A673 (cell line): ENCODE data around the gene ACAP2.

Experiments used
- EZH2 ChIP-seq: fragments of 200-600 bp; sonication (generic); IDR thresholded peaks from 2 replicates; pipeline ENCODE4 v1.6.1; 2017; ENCODE audit warnings: borderline replicate concordance, low read depth, mild to moderate bottlenecking, mixed read lengths, antibody characterized with exemption, low read length; ENCODE audit not compliant: poor library complexity, severe bottlenecking
- TF ChIP-seq, protein P1 (sequence below): fragments of 300-800, 200-600 bp; sonication (generic); conservative IDR thresholded peaks from 2 replicates; pipeline ENCODE4 v1.5.1; 2017; ENCODE audit warnings: low read depth, mild to moderate bottlenecking, antibody characterized with exemption, low read length, moderate library complexity, mixed read lengths

DNA sequence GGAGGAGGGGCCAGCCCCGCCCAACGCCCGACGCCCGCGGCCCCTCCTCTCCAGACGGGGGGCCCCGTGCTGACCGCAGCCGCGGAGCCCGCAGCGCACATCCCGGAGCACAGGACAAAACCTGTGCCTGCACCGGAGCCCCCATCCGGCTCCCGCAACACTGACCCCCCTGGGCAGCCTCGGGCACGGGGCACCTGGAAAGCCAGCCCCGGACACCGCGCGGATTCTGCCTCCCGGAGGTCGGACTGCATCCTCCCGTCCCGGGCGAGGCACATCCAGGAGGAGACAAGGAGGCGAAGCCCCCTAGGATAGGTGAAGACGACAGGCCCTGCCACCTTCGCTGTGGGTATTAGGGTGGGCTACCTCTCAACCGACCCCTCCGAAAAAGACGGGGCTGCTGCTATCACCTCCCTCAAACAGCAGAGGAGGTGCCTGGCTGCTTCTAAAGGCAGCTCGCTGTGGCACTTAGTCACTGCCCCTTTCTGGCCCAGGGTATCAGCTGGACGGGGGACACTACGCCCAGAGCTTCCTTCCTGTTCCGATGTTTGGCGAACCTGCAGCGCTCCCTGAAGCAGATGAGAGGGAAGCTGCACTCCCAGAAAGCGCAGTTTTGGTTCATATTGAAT is 182.4 kb downstream of the ACAP2 start:
- TF ChIP-seq, protein P1, sequence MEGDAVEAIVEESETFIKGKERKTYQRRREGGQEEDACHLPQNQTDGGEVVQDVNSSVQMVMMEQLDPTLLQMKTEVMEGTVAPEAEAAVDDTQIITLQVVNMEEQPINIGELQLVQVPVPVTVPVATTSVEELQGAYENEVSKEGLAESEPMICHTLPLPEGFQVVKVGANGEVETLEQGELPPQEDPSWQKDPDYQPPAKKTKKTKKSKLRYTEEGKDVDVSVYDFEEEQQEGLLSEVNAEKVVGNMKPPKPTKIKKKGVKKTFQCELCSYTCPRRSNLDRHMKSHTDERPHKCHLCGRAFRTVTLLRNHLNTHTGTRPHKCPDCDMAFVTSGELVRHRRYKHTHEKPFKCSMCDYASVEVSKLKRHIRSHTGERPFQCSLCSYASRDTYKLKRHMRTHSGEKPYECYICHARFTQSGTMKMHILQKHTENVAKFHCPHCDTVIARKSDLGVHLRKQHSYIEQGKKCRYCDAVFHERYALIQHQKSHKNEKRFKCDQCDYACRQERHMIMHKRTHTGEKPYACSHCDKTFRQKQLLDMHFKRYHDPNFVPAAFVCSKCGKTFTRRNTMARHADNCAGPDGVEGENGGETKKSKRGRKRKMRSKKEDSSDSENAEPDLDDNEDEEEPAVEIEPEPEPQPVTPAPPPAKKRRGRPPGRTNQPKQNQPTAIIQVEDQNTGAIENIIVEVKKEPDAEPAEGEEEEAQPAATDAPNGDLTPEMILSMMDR = 0 out of 2 replicates have a peak, but pooled peaks have one; percentile 8
- TF ChIP-seq EZH2 = no peak
